ENCODE results near the gene SCUBE2.

- no peak for TF ChIP-seq CTCF (IDR thresholded peaks at IDR 0.05)
- TF ChIP-seq POLR2A (IDR thresholded peaks at IDR 0.05): no peak
These were observed 47.5 kb upstream of the SCUBE2 start for GRCh38 chr11:9138612-9139579.
